Stimulated activated CD4-positive, alpha-beta T cell treated with anti-CD3 and anti-CD28 coated beads, Interleukin-2, amount 100 ng/mL, for 4 hours (primary cell): ENCODE measurements around the gene DYNC1I2.

ENCODE experiments used
- DNase-seq: peaks from one replicate; pipeline ENCODE4 v3.0.0-alpha.2; 2020; ENCODE audit warnings: low read depth

The DYNC1I2 gene

GRCh38 chr2:171785450-171785849 lies 98.2 kb downstream of the DYNC1I2 start:
- DNase-seq: no peak

DNA sequence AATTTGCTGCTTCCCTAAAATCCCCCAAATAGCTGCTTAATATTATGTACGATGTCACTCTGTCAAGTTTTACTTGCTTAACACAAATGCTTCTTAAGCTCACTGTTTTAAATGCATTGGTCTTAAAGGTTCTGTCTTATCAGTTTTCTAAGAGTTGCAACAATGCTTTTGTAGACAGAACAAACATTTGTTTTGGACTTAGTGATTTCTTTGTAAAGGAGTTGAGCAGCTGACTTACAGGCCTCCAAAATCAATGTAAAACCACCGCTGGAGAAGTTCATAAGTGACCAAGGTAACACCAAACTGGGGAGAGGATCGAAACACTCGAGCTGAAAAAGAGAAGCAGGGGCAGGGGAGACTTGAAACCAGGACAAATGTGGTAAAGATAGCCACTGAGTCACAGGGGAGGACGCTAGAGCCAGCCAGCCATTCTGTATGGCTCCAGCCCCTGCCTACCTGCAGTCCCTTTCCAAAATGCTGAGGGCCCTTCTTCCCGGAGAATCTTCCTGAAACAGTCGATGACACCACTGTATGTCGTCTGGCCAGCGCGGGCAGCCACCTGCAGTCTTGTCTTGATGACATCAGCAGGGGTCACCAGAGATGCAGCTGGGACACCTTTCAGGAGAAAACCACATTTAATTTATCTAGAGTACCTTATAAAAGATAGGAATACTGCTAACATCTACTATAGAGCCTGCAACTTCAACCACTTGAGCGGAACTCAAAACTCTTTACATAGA lies 100.2 kb downstream of the DYNC1I2 start:
- DNase-seq: no peak

DNA sequence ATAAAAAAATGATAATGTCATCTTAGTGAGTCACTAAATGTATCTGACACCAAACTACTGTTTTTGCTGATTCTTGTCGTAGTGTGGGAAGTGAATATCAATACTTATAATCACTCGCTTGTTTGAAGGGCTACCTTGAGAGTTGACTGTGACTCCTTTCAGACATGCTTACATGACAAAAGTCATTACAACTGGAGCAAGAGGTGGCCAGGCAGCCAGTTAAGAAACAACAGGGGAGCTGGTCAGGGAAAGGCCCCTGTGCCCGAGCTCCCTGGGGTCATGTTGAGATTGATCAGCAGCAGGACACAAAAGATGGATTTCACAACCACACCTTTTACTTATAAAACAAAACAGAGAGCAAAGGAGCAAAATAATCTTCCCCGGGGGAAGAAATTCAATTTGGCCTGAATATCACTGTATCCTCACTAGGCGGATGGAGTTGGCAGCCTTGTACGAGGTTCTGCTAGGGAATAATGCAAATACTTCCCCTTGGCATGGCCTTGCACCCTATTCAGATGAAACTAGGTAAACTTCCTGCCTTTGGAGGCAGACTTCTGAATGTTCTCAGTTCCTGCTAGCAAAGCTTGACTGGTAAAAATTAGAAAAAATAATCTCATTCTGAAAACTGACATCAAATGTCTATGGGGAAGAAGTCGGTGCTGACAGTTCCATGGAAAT lies 101.2 kb downstream of the DYNC1I2 start:
- DNase-seq: no peak

- no peak for DNase-seq
Measured at GRCh38 chr2:171789956-171790355, 102.7 kb downstream of the DYNC1I2 start.

GRCh38 chr2:171791361-171791760 lies 104.1 kb downstream of the DYNC1I2 start:
- DNase-seq: no peak

GRCh38 chr2:171792157-171792556 lies 104.9 kb downstream of the DYNC1I2 start:
- no peak for DNase-seq

- no peak for DNase-seq
Measured at GRCh38 chr2:171792886-171793580, 105.8 kb downstream of the DYNC1I2 start.

GRCh38 chr2:171793691-171794678 lies 106.7 kb downstream of the DYNC1I2 start:
- no peak for DNase-seq

GRCh38 chr2:171794918-171795317 lies 107.6 kb downstream of the DYNC1I2 start:
- DNase-seq: no peak
